Measurements from ENCODE around the gene STXBP5. TPM values are rescaled to one million over a fixed set of nuclear protein-coding genes. Genes with fewer than 3 reads are reported as not detected.

The STXBP5 gene
- total and polyA plus RNA-seq, 2 experiments from 2014 or later = 4.9 to 49.9 TPM

- in situ Hi-C loops (cut with MboI) = no loop called here
- Histone ChIP-seq H2AFZ (no peak overlapping the region), H3K9me3 (ENCODE audit: low read depth) (no peaks in the 10 kb centered on the region), H3K4me2 (ENCODE audit: unreplicated experiment) (peak overlapping the region; percentile 47), H3K4me1 (ENCODE audit: insufficient read depth) (peaks cover 17% of the 10 kb centered on the region), H3K36me3 (ENCODE audit: low read depth) (peaks cover 49% of the 10 kb centered on the region), H3F3A (ENCODE audit: insufficient read depth) (peaks cover 38% of the 10 kb centered on the region), H3K27ac (peak overlapping the region; percentile 57), H4K20me1 (ENCODE audit: insufficient read depth) (no peaks in the 10 kb centered on the region), H3K27me3 (replicated peaks; ENCODE audit: insufficient read depth) (no peaks in the 10 kb centered on the region), H3K9ac (no peak overlapping the region), H3K79me2 (ENCODE audit: insufficient read depth) (no peaks in the 10 kb centered on the region), H3K4me3 (peak overlapping the region; percentile 28; the same call in 1 of the 2 replicates), H3K9me2 (ENCODE audit: insufficient read depth) (no peaks in the 10 kb centered on the region)
- WGBS, 2 experiments (ENCODE audit: low coverage in 1 of 2, low lambda C conversion rate in 2 of 2, missing lambda C conversion rate in 2 of 2) = 28 to 32% methylated on average over 3 of the region's 3 CpGs
- DNase-seq = peak; percentile 83
- no peak for TF ChIP-seq EZH2 (IDR thresholded peaks at IDR 0.05; ENCODE audit: insufficient read depth, poor library complexity, severe bottlenecking)
- TF ChIP-seq EZH2phosphoT487 (IDR thresholded peaks at IDR 0.05; ENCODE audit: insufficient read depth, low read depth) = no peak
These were observed 177.5 kb downstream of the STXBP5 start for GRCh38 chr6:147381712-147382111.

GRCh38 chr6:147382945-147383554 is 178.8 kb downstream of the STXBP5 start:
- Histone ChIP-seq H3K79me2 (ENCODE audit: insufficient read depth) (no peaks in the 10 kb centered on the region), H2AFZ (no peak overlapping the region), H3K9me3 (ENCODE audit: low read depth) (no peaks in the 10 kb centered on the region), H4K20me1 (ENCODE audit: insufficient read depth) (no peaks in the 10 kb centered on the region), H3K4me1 (ENCODE audit: insufficient read depth) (peaks cover 17% of the 10 kb centered on the region), H3K27ac (no peak overlapping the region), H3K4me3 (no peak overlapping the region), H3K36me3 (ENCODE audit: low read depth) (peaks cover 44% of the 10 kb centered on the region), H3F3A (ENCODE audit: insufficient read depth) (peaks cover 42% of the 10 kb centered on the region), H3K9me2 (ENCODE audit: insufficient read depth) (no peaks in the 10 kb centered on the region), H3K27me3 (replicated peaks; ENCODE audit: insufficient read depth) (no peaks in the 10 kb centered on the region), H3K4me2 (ENCODE audit: unreplicated experiment) (no peak overlapping the region), H3K9ac (no peak overlapping the region)
- TF ChIP-seq EZH2phosphoT487 (IDR thresholded peaks at IDR 0.05; ENCODE audit: insufficient read depth, low read depth) = no peak
- no peak for TF ChIP-seq EZH2 (IDR thresholded peaks at IDR 0.05; ENCODE audit: insufficient read depth, poor library complexity, severe bottlenecking)
- WGBS, 2 experiments (ENCODE audit: low coverage in 1 of 2, low lambda C conversion rate in 2 of 2, missing lambda C conversion rate in 2 of 2) = 85 to 88% methylated on average over 6 of the region's 6 CpGs
- peak; percentile 56 for DNase-seq
- in situ Hi-C loops (cut with MboI) = no loop called here

DNA sequence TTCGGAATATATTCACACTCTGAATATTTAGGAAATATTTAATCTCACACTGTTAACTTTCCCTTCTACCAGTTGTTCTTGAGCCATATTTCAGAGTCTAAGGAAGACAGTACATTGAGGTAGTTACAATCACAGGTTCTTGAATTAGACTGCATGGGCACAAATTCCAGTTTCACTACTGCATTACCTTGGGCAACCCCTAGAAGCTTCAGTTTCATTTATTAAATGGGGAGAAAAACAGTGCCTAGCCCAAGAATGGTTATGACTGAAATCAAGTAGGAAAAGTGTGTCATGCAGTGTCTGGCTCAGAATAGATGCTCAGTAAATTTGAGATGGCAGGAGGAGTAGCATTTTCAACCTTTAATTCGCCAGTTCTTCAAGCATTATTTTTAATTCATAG is 179.8 kb downstream of the STXBP5 start:
- Histone ChIP-seq H3K27me3 (replicated peaks; ENCODE audit: insufficient read depth) (no peaks in the 10 kb centered on the region), H3K27ac (no peak overlapping the region), H3K4me2 (ENCODE audit: unreplicated experiment) (no peak overlapping the region), H3K9ac (no peak overlapping the region), H3K9me3 (ENCODE audit: low read depth) (no peaks in the 10 kb centered on the region), H3F3A (ENCODE audit: insufficient read depth) (peaks cover 39% of the 10 kb centered on the region), H4K20me1 (ENCODE audit: insufficient read depth) (no peaks in the 10 kb centered on the region), H3K36me3 (ENCODE audit: low read depth) (peaks cover 38% of the 10 kb centered on the region), H2AFZ (no peak overlapping the region), H3K4me1 (ENCODE audit: insufficient read depth) (peaks cover 17% of the 10 kb centered on the region), H3K9me2 (ENCODE audit: insufficient read depth) (no peaks in the 10 kb centered on the region), H3K79me2 (ENCODE audit: insufficient read depth) (no peaks in the 10 kb centered on the region), H3K4me3 (no peak overlapping the region)
- TF ChIP-seq EZH2phosphoT487 (IDR thresholded peaks at IDR 0.05; ENCODE audit: insufficient read depth, low read depth) (no peak), EZH2 (IDR thresholded peaks at IDR 0.05; ENCODE audit: insufficient read depth, poor library complexity, severe bottlenecking) (no peak)
- WGBS, 2 experiments (ENCODE audit: low coverage in 1 of 2, low lambda C conversion rate in 2 of 2, missing lambda C conversion rate in 2 of 2) = 97 to 100% methylated on average over 2 of the region's 2 CpGs
- in situ Hi-C loops (cut with MboI) = no loop called here
- DNase-seq = no peak

GRCh38 chr6:147384737-147385710 is 180.8 kb downstream of the STXBP5 start:
- 79 to 86% methylated on average over 6 of the region's 6 CpGs for WGBS, 2 experiments (ENCODE audit: low coverage in 1 of 2, low lambda C conversion rate in 2 of 2, missing lambda C conversion rate in 2 of 2)
- no peaks in the 10 kb centered on the region for H4K20me1 ChIP-seq (ENCODE audit: insufficient read depth)
- TF ChIP-seq EZH2phosphoT487 (IDR thresholded peaks at IDR 0.05; ENCODE audit: insufficient read depth, low read depth) (no peak), EZH2 (IDR thresholded peaks at IDR 0.05; ENCODE audit: insufficient read depth, poor library complexity, severe bottlenecking) (no peak)
- H3K4me2 ChIP-seq (ENCODE audit: unreplicated experiment) = no peak overlapping the region
- in situ Hi-C loops (cut with MboI) = no loop called here
- H3K27me3 ChIP-seq (replicated peaks; ENCODE audit: insufficient read depth) = no peaks in the 10 kb centered on the region
- H3K27ac ChIP-seq = no peak overlapping the region
- H3K4me1 ChIP-seq (ENCODE audit: insufficient read depth) = peaks cover 17% of the 10 kb centered on the region
- DNase-seq = no peak
- H3K9me2 ChIP-seq (ENCODE audit: insufficient read depth) = no peaks in the 10 kb centered on the region
- H3K9ac ChIP-seq = no peak overlapping the region
- no peak overlapping the region for H2AFZ ChIP-seq
- H3K4me3 ChIP-seq = no peak overlapping the region
- H3K36me3 ChIP-seq (ENCODE audit: low read depth) = peaks cover 28% of the 10 kb centered on the region
- peaks cover 30% of the 10 kb centered on the region for H3F3A ChIP-seq (ENCODE audit: insufficient read depth)
- no peaks in the 10 kb centered on the region for H3K79me2 ChIP-seq (ENCODE audit: insufficient read depth)
- no peaks in the 10 kb centered on the region for H3K9me3 ChIP-seq (ENCODE audit: low read depth)

All from GM23248 (cell line).